Subcutaneous abdominal adipose tissue (tissue), 5 donors: Measurements from ENCODE around the gene CLCA4.

ENCODE experiments used
- H3K27ac ChIP-seq: one replicate; pipeline ENCODE4 v1.7.0; 2013; ENCODE audit warnings: low read depth, mild to moderate bottlenecking, inconsistent platforms, low read length, moderate library complexity
- H3K27me3 ChIP-seq, 5 donors: one replicate each; pipeline ENCODE4 v1.7.0; 2013; ENCODE audit warnings: low read length in 5 of 5, inconsistent platforms in 1 of 5; ENCODE audit not compliant: control insufficient read depth in 5 of 5, insufficient read depth in 4 of 5
- H3K36me3 ChIP-seq, 5 donors: one replicate each; pipeline ENCODE4 v1.7.0; 2013; ENCODE audit warnings: low read length in 5 of 5; ENCODE audit not compliant: control insufficient read depth in 5 of 5, insufficient read depth in 5 of 5
- H3K4me1 ChIP-seq, 5 donors: one replicate each; pipeline ENCODE4 v1.7.0; 2013; ENCODE audit warnings: low read length in 5 of 5, mild to moderate bottlenecking in 3 of 5, moderate library complexity in 1 of 5; ENCODE audit not compliant: control insufficient read depth in 5 of 5, insufficient read depth in 5 of 5
- H3K4me3 ChIP-seq, 5 donors: one replicate each; pipeline ENCODE4 v1.7.0; 2013; ENCODE audit warnings: low read length in 5 of 5, low read depth in 1 of 5
- H3K9ac ChIP-seq, 5 donors: one replicate each; pipeline ENCODE4 v1.7.0; 2013; ENCODE audit warnings: low read length in 5 of 5, mild to moderate bottlenecking in 4 of 5, moderate library complexity in 3 of 5
- H3K9me3 ChIP-seq, 5 donors: one replicate each; pipeline ENCODE4 v1.7.0; 2013; ENCODE audit warnings: low read length in 5 of 5; ENCODE audit not compliant: control insufficient read depth in 5 of 5
- donor health status: healthy.
- donor health status: healthy.
- donor health status: healthy.
- donor health status: healthy.
- donor health status: healthy.

Gene CLCA4

GRCh38 chr1:86505564-86505902 lies 41.3 kb upstream of the CLCA4 start:
- H3K9me3 ChIP-seq, result no peaks in the 10 kb centered on the region
- no peak overlapping the region for H3K27ac ChIP-seq
- no peaks in the 10 kb centered on the region for H3K27me3 ChIP-seq
- no peaks in the 10 kb centered on the region for H3K36me3 ChIP-seq
- no peak overlapping the region for H3K9ac ChIP-seq
- no peak overlapping the region for H3K4me3 ChIP-seq
- peaks cover 0 to 15% (median 5%) of the 10 kb centered on the region in 5 donors for H3K4me1 ChIP-seq

GRCh38 chr1:86507935-86508582 lies 38.8 kb upstream of the CLCA4 start:
- H3K27me3 ChIP-seq, result no peaks in the 10 kb centered on the region
- no peak overlapping the region for H3K27ac ChIP-seq
- peaks cover 0 to 13% (median 3%) of the 10 kb centered on the region in 5 donors for H3K4me1 ChIP-seq
- H3K9ac ChIP-seq, result no peak overlapping the region
- H3K36me3 ChIP-seq, result no peaks in the 10 kb centered on the region
- no peaks in the 10 kb centered on the region for H3K9me3 ChIP-seq
- no peak overlapping the region for H3K4me3 ChIP-seq

GRCh38 chr1:86508583-86508969 lies 38.3 kb upstream of the CLCA4 start:
- Histone ChIP-seq H3K27ac (no peak overlapping the region), H3K36me3 (no peaks in the 10 kb centered on the region), H3K27me3 (no peaks in the 10 kb centered on the region), H3K9ac (no peak overlapping the region), H3K4me1 (peaks cover 0 to 9% (median 3%) of the 10 kb centered on the region in 5 donors), H3K4me3 (no peak overlapping the region), H3K9me3 (no peaks in the 10 kb centered on the region)

GRCh38 chr1:86515597-86515996 lies 31.3 kb upstream of the CLCA4 start:
- no peak overlapping the region for H3K27ac ChIP-seq
- H3K9ac ChIP-seq, result no peak overlapping the region
- H3K4me3 ChIP-seq, result no peak overlapping the region
- no peaks in the 10 kb centered on the region for H3K36me3 ChIP-seq
- no peaks in the 10 kb centered on the region for H3K27me3 ChIP-seq
- H3K9me3 ChIP-seq, result no peaks in the 10 kb centered on the region
- no peaks in the 10 kb centered on the region for H3K4me1 ChIP-seq

GRCh38 chr1:86516335-86516734 lies 30.5 kb upstream of the CLCA4 start:
- H3K9me3 ChIP-seq, result no peaks in the 10 kb centered on the region
- no peaks in the 10 kb centered on the region for H3K36me3 ChIP-seq
- no peaks in the 10 kb centered on the region for H3K27me3 ChIP-seq
- H3K9ac ChIP-seq, result no peak overlapping the region
- H3K4me1 ChIP-seq, result no peaks in the 10 kb centered on the region
- H3K4me3 ChIP-seq, result no peak overlapping the region
- no peak overlapping the region for H3K27ac ChIP-seq

- Histone ChIP-seq H3K4me3 (no peak overlapping the region), H3K9ac (no peak overlapping the region), H3K4me1 (no peaks in the 10 kb centered on the region), H3K9me3 (no peaks in the 10 kb centered on the region), H3K27ac (no peak overlapping the region), H3K27me3 (no peaks in the 10 kb centered on the region), H3K36me3 (no peaks in the 10 kb centered on the region)
Measured at GRCh38 chr1:86517336-86517735, 29.5 kb upstream of the CLCA4 start.

GRCh38 chr1:86520789-86521521 lies 25.9 kb upstream of the CLCA4 start:
- Histone ChIP-seq H3K4me3 (no peak overlapping the region), H3K9ac (no peak overlapping the region), H3K27ac (no peak overlapping the region), H3K36me3 (no peaks in the 10 kb centered on the region), H3K4me1 (no peaks in the 10 kb centered on the region), H3K9me3 (no peaks in the 10 kb centered on the region), H3K27me3 (no peaks in the 10 kb centered on the region)

- Histone ChIP-seq H3K4me1 (no peaks in the 10 kb centered on the region), H3K36me3 (no peaks in the 10 kb centered on the region), H3K4me3 (no peak overlapping the region), H3K9me3 (no peaks in the 10 kb centered on the region), H3K27ac (no peak overlapping the region), H3K9ac (no peak overlapping the region), H3K27me3 (no peaks in the 10 kb centered on the region)
Measured at GRCh38 chr1:86521522-86521891, 25.4 kb upstream of the CLCA4 start.

GRCh38 chr1:86522240-86522639 lies 24.6 kb upstream of the CLCA4 start:
- Histone ChIP-seq H3K4me1 (no peaks in the 10 kb centered on the region), H3K9me3 (no peaks in the 10 kb centered on the region), H3K36me3 (no peaks in the 10 kb centered on the region), H3K9ac (no peak overlapping the region), H3K4me3 (no peak overlapping the region), H3K27me3 (no peaks in the 10 kb centered on the region), H3K27ac (no peak overlapping the region)

GRCh38 chr1:86523670-86524354 lies 23.1 kb upstream of the CLCA4 start:
- H3K27me3 ChIP-seq, result no peaks in the 10 kb centered on the region
- no peak overlapping the region for H3K27ac ChIP-seq
- no peaks in the 10 kb centered on the region for H3K4me1 ChIP-seq
- no peak overlapping the region for H3K4me3 ChIP-seq
- H3K36me3 ChIP-seq, result no peaks in the 10 kb centered on the region
- no peaks in the 10 kb centered on the region for H3K9me3 ChIP-seq
- no peak overlapping the region for H3K9ac ChIP-seq
